ENCODE data around the gene TBC1D2.

The TBC1D2 gene

DNA sequence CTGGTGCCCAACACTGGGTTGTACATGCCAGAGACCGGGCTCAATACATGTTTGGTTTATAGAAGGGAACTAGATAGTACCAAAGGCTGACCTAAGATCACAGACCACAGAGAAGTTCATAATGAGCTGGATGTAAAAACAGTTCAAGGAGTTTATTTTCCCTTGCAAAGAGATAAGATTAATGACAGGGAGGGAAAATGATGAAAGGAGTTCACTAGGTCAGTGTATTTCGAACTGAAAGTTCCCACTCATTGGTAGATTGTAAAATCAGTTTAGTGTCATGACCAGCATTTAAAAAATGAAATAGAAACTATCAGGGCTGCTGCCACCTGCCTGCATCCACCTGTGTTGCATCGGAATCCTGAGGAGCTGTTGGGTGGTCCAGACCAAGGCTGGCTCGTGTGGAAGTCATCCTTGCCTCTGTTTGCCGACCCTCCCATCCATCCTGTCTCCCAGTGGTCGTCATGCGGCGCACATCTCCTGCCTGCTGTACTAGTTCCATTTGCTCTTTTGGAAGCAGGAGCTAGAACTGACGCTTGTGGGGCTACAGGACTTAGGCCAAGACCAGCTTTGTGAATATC lies 21.1 kb downstream of the TBC1D2 start:
- DNase-seq: no peak

DNA sequence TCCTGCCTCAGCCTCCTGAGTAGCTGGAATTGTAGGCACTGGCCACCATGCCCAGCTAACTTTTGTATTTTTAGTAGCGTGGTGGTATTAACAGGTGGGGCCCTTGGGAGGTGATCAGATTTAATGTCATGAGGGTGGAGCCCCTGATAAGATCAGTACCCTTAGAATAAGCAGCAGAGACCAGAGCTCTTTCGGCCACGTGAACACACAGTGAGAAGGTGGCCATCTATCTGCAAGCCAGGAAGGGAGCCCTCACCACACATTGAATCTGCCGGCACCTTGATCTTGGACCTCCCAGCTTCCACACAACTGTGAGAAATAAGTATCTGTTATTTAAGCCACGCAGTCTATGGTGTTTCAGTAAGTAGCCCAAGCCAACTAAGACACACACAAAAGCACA lies 22.5 kb downstream of the TBC1D2 start:
- no peak for DNase-seq

DNA sequence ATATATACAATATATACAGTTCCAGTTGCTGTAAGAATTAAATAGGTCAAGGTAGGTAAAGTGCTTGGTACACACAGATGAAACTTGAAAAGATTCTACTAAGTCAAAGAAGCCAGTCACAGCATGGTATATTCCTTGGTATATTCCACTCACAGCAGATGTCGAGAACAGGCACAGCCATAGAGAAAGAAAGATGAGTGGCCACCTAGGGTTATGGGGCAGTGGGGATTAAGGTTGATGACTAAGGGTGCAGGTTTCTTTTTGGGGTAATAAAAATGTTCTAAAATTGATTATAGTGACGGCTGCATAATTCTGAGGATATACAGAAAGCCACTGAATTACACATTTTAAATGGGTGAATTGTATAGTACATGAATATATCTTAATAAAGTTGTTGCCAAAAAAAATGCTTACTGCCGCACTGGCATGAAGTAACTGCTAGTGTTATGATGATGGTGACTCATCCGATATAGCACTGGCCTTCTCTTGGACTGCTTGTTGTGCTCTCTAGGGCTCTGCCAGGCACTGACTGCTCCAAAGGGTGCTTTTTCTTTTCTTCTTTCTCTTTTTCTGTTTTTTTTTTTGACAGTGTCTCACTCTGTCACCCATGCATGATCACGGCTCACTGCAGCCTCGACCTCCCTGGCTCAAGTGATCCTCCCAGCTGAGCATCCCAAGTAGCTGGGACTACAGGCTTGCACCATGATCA lies 23.5 kb downstream of the TBC1D2 start:
- DNase-seq: no peak

GRCh38 chr9:98230789-98231188 lies 24.7 kb downstream of the TBC1D2 start:
- DNase-seq: no peak

DNA sequence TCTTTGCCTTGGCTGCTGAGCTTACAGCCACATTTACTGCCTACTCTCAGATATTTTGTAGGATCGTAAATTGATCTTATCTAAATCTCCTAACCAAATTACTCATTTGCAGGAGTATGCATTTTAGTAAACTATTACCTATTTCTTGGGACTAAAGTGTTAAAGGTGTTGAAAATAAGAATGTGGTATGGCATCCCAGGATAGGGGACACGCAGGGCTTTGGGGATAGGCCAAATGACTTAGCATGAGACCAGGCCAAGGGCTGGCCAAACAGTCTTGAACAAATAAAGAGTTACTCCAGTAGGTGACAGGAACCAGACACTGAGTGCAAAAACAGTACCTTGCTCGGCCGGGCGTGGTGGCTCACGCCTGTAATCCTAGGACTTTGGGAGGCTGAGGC lies 25.1 kb downstream of the TBC1D2 start:
- DNase-seq: no peak

- DNase-seq: no peak
Observed at GRCh38 chr9:98229620-98230019, 25.8 kb downstream of the TBC1D2 start.

DNA sequence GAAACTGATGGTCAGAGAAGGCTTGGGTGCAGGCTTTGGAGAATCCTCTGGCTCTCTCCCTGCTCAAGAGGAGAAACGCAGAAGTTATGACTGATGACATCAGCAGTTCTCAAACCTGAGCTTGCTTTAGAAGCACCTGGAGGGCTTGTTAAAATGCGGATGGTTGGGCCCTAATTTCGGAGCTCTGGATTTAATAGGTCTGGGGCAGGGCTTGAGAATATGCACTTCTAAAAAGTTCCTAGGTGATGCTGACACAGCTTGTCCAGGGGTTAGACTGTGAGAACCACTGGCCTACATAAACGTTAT lies 26.4 kb downstream of the TBC1D2 start:
- DNase-seq: no peak

GRCh38 chr9:98228392-98229089 lies 26.9 kb downstream of the TBC1D2 start:
- no peak for DNase-seq

- no peak for DNase-seq
Observed at GRCh38 chr9:98227883-98228282, 27.6 kb downstream of the TBC1D2 start.

GRCh38 chr9:98226957-98227356 lies 28.5 kb downstream of the TBC1D2 start:
- no peak for DNase-seq

DNA sequence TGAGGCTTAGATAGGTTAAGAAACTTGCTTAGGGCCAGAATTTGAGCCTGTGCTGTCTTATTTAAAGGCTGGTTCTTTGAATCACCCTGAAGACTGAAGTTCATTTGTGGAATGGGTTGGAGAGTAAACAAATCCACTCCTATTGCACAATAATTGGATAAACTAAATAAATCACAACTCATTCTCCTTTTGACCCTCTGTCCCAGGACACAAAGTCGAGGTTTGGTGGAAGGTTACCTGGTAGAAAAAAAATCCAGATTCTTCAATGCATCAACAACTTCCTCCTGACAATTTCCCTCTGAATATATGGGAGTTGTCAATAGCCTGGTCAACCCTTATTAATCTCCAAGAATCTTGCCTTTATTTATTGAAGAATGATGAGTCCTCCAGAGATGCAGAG lies 28.9 kb downstream of the TBC1D2 start:
- no peak for DNase-seq

GRCh38 chr9:98225015-98225442 lies 30.4 kb downstream of the TBC1D2 start:
- no peak for DNase-seq

- no peak for DNase-seq
Observed at GRCh38 chr9:98222885-98223691, 32.4 kb downstream of the TBC1D2 start.

DNA sequence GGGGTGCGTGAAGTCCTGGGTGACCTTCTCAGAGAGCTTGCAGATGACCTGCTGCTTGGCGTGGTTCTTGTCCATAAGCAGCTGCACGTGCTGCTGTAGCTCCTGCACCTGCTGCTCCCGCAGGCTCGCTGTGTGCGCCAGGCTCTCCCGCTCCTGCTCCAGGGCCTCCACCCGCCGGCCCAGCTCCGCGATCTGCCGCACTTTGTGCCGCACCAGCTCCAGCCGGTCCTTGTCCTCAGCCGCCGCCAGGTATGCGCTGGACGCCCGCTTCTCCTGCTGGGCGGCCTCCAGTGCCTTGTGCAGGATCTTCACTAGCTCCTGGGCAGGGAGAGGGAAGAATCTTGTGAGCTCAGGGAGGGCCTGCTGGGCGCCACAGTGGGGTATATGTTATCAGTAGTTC lies 34.5 kb downstream of the TBC1D2 start:
- DNase-seq: no peak

DNA sequence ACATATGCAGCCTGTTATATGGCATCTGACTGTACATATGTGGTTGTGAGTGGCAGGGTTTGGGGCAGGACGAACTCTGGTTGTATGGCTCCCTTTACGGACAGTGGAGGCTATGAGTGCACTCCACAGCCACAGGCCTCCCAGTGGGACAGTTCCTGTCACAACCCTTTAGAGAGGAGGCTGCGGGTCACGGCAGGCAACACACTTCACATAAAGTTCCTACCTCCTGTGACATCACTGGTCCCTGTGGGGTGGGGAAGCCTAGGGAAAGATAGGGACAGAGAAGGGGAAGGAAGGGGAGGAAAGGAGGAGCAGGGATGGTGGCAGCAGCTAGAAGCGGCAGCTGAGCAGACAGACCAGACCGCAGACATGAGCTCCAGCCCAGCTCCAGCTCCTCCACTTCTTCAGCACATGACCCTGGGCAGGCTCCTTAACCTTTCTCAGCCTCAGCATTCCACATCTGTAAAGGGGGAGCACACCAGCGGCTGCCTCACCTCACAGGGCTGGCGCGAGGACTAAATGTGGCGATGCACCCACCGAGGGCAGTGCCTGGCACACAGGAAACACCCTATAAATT lies 35.6 kb downstream of the TBC1D2 start:
- no peak for DNase-seq

DNA sequence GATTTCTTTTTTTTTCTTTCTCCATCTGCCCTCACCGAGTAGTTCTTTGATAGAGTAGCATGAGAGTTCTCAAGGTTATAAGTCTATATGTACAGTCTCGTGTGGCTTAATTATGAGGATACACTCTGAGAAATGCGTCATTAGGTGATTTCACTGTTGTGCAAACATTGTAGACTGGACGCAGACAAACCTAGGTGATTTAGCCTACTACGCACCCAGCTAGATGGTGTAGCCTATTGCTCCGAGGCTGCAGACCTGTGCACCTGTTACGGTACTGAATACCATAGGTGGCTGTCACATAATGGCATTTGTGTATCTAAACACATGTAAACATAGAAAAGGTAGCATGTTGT lies 36.1 kb downstream of the TBC1D2 start:
- DNase-seq: no peak

DNA sequence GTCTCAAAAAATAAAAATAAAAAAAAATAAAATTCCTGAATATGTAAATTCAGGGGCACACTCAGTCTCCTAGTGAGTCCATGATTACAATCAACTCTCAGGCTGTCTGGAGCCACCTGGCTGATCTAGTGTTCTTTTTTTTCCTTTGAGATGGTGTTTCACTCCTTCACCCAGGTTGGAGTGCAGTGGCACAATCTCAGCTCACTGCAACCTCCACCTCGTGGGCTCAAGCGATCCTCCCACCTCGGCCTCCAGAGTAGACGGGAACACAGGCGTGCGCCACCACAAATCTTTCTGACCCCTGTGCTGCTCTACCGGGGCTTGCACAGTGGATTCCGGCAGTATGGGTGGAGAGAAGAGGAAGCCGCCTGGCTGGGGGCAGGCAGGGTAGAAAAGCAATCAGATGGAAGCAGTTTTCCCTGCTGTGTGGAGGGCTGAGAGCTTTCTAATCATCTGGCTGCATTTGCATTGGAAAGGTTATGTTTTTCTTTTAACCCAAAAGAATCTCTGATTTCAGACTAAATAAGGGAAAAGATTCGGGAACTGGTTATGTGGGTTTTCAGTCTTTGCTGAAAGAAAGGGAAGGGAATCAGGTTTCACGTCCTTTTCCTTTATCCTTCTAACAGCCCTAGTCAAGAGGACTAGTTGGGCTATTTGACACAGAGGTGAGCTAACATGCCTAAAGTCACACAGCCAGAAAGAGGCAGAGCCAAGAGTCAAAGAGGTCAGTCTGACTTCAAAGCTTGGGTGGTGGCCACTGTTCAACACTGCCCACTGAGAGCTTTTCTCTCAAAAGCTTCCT lies 36.7 kb downstream of the TBC1D2 start:
- no peak for DNase-seq

- DNase-seq: no peak
Observed at GRCh38 chr9:98217255-98217654, 38.2 kb downstream of the TBC1D2 start.

- no peak for DNase-seq
Observed at GRCh38 chr9:98216391-98216790, 39.1 kb downstream of the TBC1D2 start.

DNA sequence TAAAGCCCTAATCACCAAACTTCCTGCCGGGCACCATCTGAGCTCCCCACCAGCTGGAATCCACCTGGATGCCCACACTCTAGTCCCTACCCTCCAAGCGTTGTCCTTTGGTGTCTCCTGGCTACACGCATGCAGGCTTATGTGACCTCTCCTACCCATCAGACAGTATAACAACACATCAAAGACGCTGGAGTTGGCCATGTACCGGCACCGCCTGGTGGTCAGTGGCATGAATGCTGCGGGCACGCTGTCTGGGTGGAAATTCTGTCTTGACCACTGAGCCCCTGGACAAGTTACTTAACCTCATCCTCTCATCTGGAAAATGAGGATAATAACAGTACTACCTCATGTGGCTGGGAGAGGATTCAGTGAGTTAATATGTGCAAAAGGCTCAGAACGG lies 39.6 kb downstream of the TBC1D2 start:
- no peak for DNase-seq

- DNase-seq: no peak
Observed at GRCh38 chr9:98215271-98215670, 40.2 kb downstream of the TBC1D2 start.

GRCh38 chr9:98214811-98215210 lies 40.6 kb downstream of the TBC1D2 start:
- no peak for DNase-seq

GRCh38 chr9:98211260-98211659 lies 44.2 kb downstream of the TBC1D2 start:
- DNase-seq: no peak

Measured in stimulated activated CD4-positive, alpha-beta T cell treated with anti-CD3 and anti-CD28 coated beads, Interleukin-4, amount 100 ng/mL, for 24 hours (primary cell).